BLaER1 (cell line): ENCODE results near the gene MYO3B.

Source experiments
- H3K27ac ChIP-seq: shearing (Covaris generic); formaldehyde crosslinking; 2 replicates; pipeline ENCODE4 v1.8.1; 2022
- H3K27me3 ChIP-seq: shearing (Covaris generic); formaldehyde crosslinking; 2 replicates; pipeline ENCODE4 v1.8.1; 2022
- H3K36me3 ChIP-seq: shearing (Covaris generic); formaldehyde crosslinking; 2 replicates; pipeline ENCODE4 v1.8.1; 2022
- H3K4me1 ChIP-seq: shearing (Covaris generic); formaldehyde crosslinking; 2 replicates; pipeline ENCODE4 v1.8.1; 2022
- H3K4me2 ChIP-seq: shearing (Covaris generic); formaldehyde crosslinking; 2 replicates; pipeline ENCODE4 v1.8.1; 2022
- H3K4me3 ChIP-seq: shearing (Covaris generic); formaldehyde crosslinking; 2 replicates; pipeline ENCODE4 v1.8.1; 2022
- H3K9ac ChIP-seq: shearing (Covaris generic); formaldehyde crosslinking; 2 replicates; pipeline ENCODE4 v1.8.1; 2022
- H3K9me3 ChIP-seq: shearing (Covaris generic); formaldehyde crosslinking; 2 replicates; pipeline ENCODE4 v1.8.1; 2022
- H4K20me1 ChIP-seq: shearing (Covaris generic); formaldehyde crosslinking; 2 replicates; pipeline ENCODE4 v1.8.1; 2022
- Cebpa-rat ChIP-seq: shearing (Covaris generic); IDR thresholded peaks from 2 replicates; pipeline ENCODE4 v1.8.1; 2022

Gene MYO3B

DNA sequence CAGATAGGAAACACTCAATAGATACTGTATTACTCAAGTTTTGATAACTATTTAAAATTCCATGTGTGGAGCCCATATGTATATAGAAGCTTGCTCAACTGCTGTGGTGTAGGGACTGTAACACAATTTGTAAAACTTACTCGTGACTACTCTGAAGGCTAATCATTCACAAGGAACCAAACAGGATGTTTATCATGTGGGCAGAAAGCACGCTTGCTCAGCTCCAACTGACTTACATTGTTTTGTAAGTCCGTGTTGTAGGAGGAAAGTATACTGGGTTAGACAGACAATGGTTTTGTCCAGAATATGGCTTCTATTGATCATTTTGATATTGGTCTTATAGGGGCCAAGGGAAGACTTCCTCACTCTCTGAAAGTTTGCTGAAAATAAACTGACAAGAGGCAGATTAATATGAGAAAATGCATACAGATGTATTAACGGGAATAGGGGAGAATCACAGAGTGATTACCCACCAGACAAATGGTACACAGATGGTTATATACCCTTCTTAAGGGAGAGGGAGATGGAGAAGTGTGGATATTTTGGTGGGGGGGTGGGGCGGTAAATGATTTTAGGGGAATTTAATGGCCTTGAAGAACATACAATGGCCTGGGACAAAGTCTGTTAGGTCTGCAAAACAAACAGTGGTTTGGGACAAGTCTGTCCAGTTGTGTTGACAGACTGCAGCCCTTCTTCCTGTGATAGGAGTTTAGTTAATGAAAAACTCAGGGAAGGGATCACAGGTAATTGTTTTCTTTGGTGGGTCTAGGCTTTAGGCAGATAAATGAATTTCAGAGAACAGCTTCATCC lies 277.9 kb downstream of the MYO3B start:
- Histone ChIP-seq H3K9ac (no peak overlapping the region), H3K27me3 (no peaks in the 10 kb centered on the region), H3K27ac (no peak overlapping the region), H3K9me3 (peaks cover 10% of the 10 kb centered on the region), H3K4me3 (no peak overlapping the region), H3K4me2 (no peak overlapping the region), H4K20me1 (no peaks in the 10 kb centered on the region), H3K4me1 (no peaks in the 10 kb centered on the region), H3K36me3 (no peaks in the 10 kb centered on the region)
- TF ChIP-seq Cebpa-rat: no peak

DNA sequence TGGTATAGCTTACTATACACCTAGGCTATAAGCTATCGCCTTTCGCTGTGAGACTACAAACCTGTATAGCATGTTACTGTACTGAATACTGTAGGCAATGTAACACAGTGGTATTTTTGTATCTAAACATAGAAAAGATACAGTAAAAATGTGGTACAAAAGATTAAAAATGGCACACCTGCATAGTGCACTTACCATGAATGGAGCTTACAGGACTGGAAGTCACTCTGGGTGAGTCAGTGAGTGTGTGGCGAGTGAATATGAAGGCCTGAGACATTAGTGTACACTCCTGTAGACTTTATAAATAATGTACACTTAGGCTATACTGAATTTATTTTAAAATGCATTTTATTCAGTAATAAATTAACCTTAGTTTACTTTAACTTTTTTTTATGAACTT lies 279.0 kb downstream of the MYO3B start:
- TF ChIP-seq Cebpa-rat: no peak
- no peak overlapping the region for H3K4me2 ChIP-seq
- H4K20me1 ChIP-seq: no peaks in the 10 kb centered on the region
- H3K36me3 ChIP-seq: no peaks in the 10 kb centered on the region
- H3K9ac ChIP-seq: no peak overlapping the region
- no peak overlapping the region for H3K27ac ChIP-seq
- H3K27me3 ChIP-seq: no peaks in the 10 kb centered on the region
- H3K4me3 ChIP-seq: no peak overlapping the region
- peaks cover 10% of the 10 kb centered on the region for H3K9me3 ChIP-seq
- H3K4me1 ChIP-seq: no peaks in the 10 kb centered on the region

- H3K4me1 ChIP-seq: no peaks in the 10 kb centered on the region
- no peak overlapping the region for H3K4me2 ChIP-seq
- peaks cover 10% of the 10 kb centered on the region for H3K9me3 ChIP-seq
- H4K20me1 ChIP-seq: no peaks in the 10 kb centered on the region
- no peak overlapping the region for H3K9ac ChIP-seq
- no peaks in the 10 kb centered on the region for H3K27me3 ChIP-seq
- H3K36me3 ChIP-seq: no peaks in the 10 kb centered on the region
- H3K4me3 ChIP-seq: no peak overlapping the region
- no peak overlapping the region for H3K27ac ChIP-seq
- no peak for TF ChIP-seq Cebpa-rat
Measured at GRCh38 chr2:170457742-170458141, 279.8 kb downstream of the MYO3B start.

DNA sequence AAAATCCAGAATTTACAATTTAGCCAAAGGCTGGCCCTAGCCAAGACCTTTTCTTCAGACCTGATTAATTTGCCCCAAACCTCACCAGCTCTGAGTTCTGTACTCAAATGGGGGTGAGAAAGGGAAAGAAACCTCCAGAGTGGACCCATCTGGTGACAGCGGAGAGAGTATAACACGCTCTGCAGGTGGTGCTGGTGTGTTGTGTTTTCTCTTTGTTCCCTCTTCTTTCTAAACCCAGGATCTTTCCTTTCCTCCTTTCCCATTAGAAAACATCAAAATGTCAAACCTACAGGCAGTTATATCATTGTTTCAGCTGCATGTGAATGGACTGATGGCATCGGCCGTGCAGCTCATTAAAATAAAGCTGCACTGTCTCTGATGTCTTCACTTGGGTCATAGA lies 283.9 kb downstream of the MYO3B start:
- no peak overlapping the region for H3K9ac ChIP-seq
- no peak for TF ChIP-seq Cebpa-rat
- H3K27ac ChIP-seq: no peak overlapping the region
- H3K4me3 ChIP-seq: no peak overlapping the region
- no peaks in the 10 kb centered on the region for H4K20me1 ChIP-seq
- H3K36me3 ChIP-seq: no peaks in the 10 kb centered on the region
- H3K27me3 ChIP-seq: no peaks in the 10 kb centered on the region
- H3K4me2 ChIP-seq: no peak overlapping the region
- H3K4me1 ChIP-seq: no peaks in the 10 kb centered on the region
- H3K9me3 ChIP-seq: peaks cover 10% of the 10 kb centered on the region

DNA sequence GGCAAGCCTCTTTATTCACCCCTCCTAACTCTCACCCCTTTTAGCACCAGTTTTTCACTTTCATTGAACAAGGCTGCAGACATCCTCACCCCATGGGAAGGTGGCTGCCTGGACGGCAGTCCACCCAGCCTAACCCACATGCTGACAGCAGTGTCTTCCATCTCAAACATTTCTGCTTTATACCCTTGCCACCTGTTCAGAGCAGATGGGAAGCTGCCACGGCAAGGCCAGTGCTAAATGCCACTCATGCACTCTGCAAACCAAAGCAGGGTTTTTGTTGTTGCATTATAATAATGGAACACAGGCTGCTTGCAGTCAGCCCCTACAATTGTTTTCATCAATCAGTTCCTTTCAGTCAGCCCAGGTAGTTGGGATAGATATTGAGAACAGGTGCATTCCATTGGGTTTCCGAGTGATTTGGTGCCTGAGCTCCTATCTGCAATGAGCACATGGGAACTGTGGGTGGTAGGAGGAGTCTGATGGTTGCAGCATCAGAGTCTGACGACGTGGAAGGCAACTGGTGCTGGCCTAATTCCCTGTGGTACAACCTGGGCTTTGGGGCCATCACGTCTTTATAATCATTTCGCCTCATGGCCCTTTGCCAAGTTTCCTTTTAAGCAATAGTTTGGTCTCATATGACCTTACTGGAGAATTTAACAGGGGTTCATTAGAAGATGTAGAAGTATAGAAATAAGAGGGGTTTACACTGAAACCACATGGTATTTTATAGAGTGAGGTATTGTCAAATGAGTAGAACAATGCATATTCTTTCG lies 284.7 kb downstream of the MYO3B start:
- H4K20me1 ChIP-seq: no peaks in the 10 kb centered on the region
- H3K36me3 ChIP-seq: no peaks in the 10 kb centered on the region
- H3K4me2 ChIP-seq: no peak overlapping the region
- no peak overlapping the region for H3K9ac ChIP-seq
- no peaks in the 10 kb centered on the region for H3K4me1 ChIP-seq
- peaks cover 10% of the 10 kb centered on the region for H3K9me3 ChIP-seq
- H3K27me3 ChIP-seq: no peaks in the 10 kb centered on the region
- TF ChIP-seq Cebpa-rat: no peak
- H3K27ac ChIP-seq: no peak overlapping the region
- no peak overlapping the region for H3K4me3 ChIP-seq

GRCh38 chr2:170463206-170463537 lies 285.2 kb downstream of the MYO3B start:
- H3K9me3 ChIP-seq: peaks cover 10% of the 10 kb centered on the region
- H3K9ac ChIP-seq: no peak overlapping the region
- no peaks in the 10 kb centered on the region for H3K4me1 ChIP-seq
- H4K20me1 ChIP-seq: no peaks in the 10 kb centered on the region
- H3K4me2 ChIP-seq: no peak overlapping the region
- H3K36me3 ChIP-seq: no peaks in the 10 kb centered on the region
- no peaks in the 10 kb centered on the region for H3K27me3 ChIP-seq
- TF ChIP-seq Cebpa-rat: no peak
- no peak overlapping the region for H3K4me3 ChIP-seq
- H3K27ac ChIP-seq: no peak overlapping the region

DNA sequence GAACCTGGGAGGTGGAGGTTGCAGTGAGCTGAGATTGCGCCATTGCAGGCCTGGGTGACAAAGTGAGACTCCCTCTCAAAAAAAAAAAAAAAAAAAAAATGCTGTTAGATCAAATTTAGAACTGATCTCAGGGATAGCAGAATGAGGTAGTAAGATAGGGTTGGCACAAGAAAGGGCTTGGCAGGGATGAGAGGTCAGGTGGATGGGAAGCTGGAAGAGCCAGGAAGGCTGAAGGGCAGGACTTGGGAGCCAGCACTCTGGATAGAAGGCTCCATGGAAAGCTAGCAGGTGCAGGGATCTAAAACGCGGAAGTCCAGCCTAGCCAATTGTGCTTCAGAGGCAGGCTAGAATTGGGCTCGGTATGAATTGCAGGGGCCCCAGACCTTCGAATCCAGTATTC lies 286.3 kb downstream of the MYO3B start:
- H3K9ac ChIP-seq: no peak overlapping the region
- H3K27me3 ChIP-seq: no peaks in the 10 kb centered on the region

GRCh38 chr2:170465241-170465640 lies 287.3 kb downstream of the MYO3B start:
- no peak for TF ChIP-seq Cebpa-rat

More for the DNA sequence above, 286.3 kb downstream of the MYO3B start:
- no peaks in the 10 kb centered on the region for H3K36me3 ChIP-seq
- peaks cover 8% of the 10 kb centered on the region for H3K9me3 ChIP-seq
- no peak overlapping the region for H3K4me3 ChIP-seq
- H3K4me1 ChIP-seq: no peaks in the 10 kb centered on the region
- no peaks in the 10 kb centered on the region for H4K20me1 ChIP-seq
- no peak overlapping the region for H3K4me2 ChIP-seq
- H3K27ac ChIP-seq: no peak overlapping the region
- TF ChIP-seq Cebpa-rat: no peak

GRCh38 chr2:170466632-170467031 lies 288.7 kb downstream of the MYO3B start:
- TF ChIP-seq Cebpa-rat: no peak
- H4K20me1 ChIP-seq: no peaks in the 10 kb centered on the region
- peaks cover 6% of the 10 kb centered on the region; the same call in 1 of the 2 replicates for H3K9me3 ChIP-seq
- H3K36me3 ChIP-seq: no peaks in the 10 kb centered on the region
- H3K27me3 ChIP-seq: no peaks in the 10 kb centered on the region
- H3K27ac ChIP-seq: no peak overlapping the region
- H3K4me3 ChIP-seq: no peak overlapping the region
- no peaks in the 10 kb centered on the region for H3K4me1 ChIP-seq
- no peak overlapping the region for H3K4me2 ChIP-seq
- H3K9ac ChIP-seq: no peak overlapping the region

More at GRCh38 chr2:170465241-170465640, 287.3 kb downstream of the MYO3B start:
- Histone ChIP-seq H3K4me2 (no peak overlapping the region), H4K20me1 (no peaks in the 10 kb centered on the region), H3K27ac (no peak overlapping the region), H3K36me3 (no peaks in the 10 kb centered on the region), H3K4me1 (no peaks in the 10 kb centered on the region), H3K9ac (no peak overlapping the region), H3K9me3 (no peaks in the 10 kb centered on the region), H3K4me3 (no peak overlapping the region), H3K27me3 (no peaks in the 10 kb centered on the region)
